GM12878 (cell line): ENCODE measurements around the gene GZMM. TPM values are rescaled to one million over a fixed set of nuclear protein-coding genes. Genes with fewer than 3 reads are reported as not detected.

Experiments used
- CEBPZ ChIP-seq: fragments of 150-350 bp; IDR thresholded peaks from 2 replicates; pipeline ENCODE4 v1.6.1; 2016; ENCODE audit warnings: low read depth, low read length
- CHD1 ChIP-seq: IDR thresholded peaks from 2 replicates; pipeline ENCODE4 v1.6.1; 2012; ENCODE audit warnings: low read depth, low read length, improper control_type of control experiment
- CREM ChIP-seq: IDR thresholded peaks from 2 replicates; pipeline ENCODE4 v1.6.1; 2014; ENCODE audit warnings: antibody characterized with exemption, low read depth
- HCFC1 ChIP-seq: fragments of 150-350 bp; IDR thresholded peaks from 2 replicates; pipeline ENCODE4 v1.6.1; 2014; ENCODE audit warnings: low read length
- MEF2A ChIP-seq: IDR thresholded peaks from 2 replicates; pipeline ENCODE4 v1.6.1; 2011; ENCODE audit warnings: low read depth, mild to moderate bottlenecking, low read length, moderate library complexity; ENCODE audit not compliant: insufficient read depth
- MEF2B ChIP-seq: fragments of 450-650 bp; IDR thresholded peaks from 2 replicates; pipeline ENCODE4 v1.6.1; 2018; ENCODE audit warnings: mild to moderate bottlenecking, moderate library complexity; ENCODE audit not compliant: partially characterized antibody, poor library complexity, severe bottlenecking
- NR2F1 ChIP-seq: fragments of 450-650 bp; conservative IDR thresholded peaks from 2 replicates; pipeline ENCODE4 v1.6.1; 2017; ENCODE audit warnings: mild to moderate bottlenecking
- SREBF1 ChIP-seq: IDR thresholded peaks from 2 replicates; pipeline ENCODE4 v1.6.1; 2012; ENCODE audit warnings: mild to moderate bottlenecking, low read length
- TBL1XR1 ChIP-seq: IDR thresholded peaks from 2 replicates; pipeline ENCODE4 v1.6.1; 2012; ENCODE audit warnings: low read depth, low read length, improper control_type of control experiment
- TCF3 ChIP-seq: IDR thresholded peaks from 2 replicates; pipeline ENCODE4 v1.6.1; 2012; ENCODE audit warnings: low read depth, mild to moderate bottlenecking, low read length, borderline replicate concordance; ENCODE audit not compliant: insufficient read depth
- polyA plus RNA-seq, 11 experiments: library from polyadenylated mRNA; depleted of rRNA in 4 of 11; unstranded in 6 of 11; stranded (reverse) in 5 of 11; fragments of >200 nt; fragmentation: Nextera tagmentation in 4 of 11; fragmentation: Illumina TruSeq in 1 of 11; extraction: Ambion mirVana in 4 of 11; extraction: Trizol in 1 of 11; gene quantifications; 1 replicate in 1 of 11; 2 replicates in 10 of 11; pipeline versions ENCODE4 v1.2.1 to v1.2.3, GENCODE V29; 2011 to 2016; ENCODE audit warnings: inconsistent platforms in 2 of 11, missing spikeins in 2 of 11, low read depth in 1 of 11
- total RNA-seq, 4 experiments: library from RNA; depleted of rRNA in 3 of 4; stranded (reverse); fragments of >200 nt in 3 of 4; fragmentation: Illumina TruSeq in 1 of 4; extraction: Trizol in 1 of 4; gene quantifications; 2 replicates each; pipeline versions ENCODE4 v1.2.1 to v1.2.3, GENCODE V29; 2013 to 2021
- TF ChIP-seq, protein P1 (sequence below): fragments of 450-650 bp; conservative IDR thresholded peaks from 2 replicates; pipeline ENCODE4 v1.6.1; 2017; ENCODE audit warnings: mild to moderate bottlenecking, moderate library complexity

Gene GZMM
- total and polyA plus RNA-seq, 10 of the 15 experiments (the other 5 are each of a cell fraction or from before 2014, with no cell fraction given), result 0.09 to 0.48 (median 0.23) TPM; not detected in 7

DNA sequence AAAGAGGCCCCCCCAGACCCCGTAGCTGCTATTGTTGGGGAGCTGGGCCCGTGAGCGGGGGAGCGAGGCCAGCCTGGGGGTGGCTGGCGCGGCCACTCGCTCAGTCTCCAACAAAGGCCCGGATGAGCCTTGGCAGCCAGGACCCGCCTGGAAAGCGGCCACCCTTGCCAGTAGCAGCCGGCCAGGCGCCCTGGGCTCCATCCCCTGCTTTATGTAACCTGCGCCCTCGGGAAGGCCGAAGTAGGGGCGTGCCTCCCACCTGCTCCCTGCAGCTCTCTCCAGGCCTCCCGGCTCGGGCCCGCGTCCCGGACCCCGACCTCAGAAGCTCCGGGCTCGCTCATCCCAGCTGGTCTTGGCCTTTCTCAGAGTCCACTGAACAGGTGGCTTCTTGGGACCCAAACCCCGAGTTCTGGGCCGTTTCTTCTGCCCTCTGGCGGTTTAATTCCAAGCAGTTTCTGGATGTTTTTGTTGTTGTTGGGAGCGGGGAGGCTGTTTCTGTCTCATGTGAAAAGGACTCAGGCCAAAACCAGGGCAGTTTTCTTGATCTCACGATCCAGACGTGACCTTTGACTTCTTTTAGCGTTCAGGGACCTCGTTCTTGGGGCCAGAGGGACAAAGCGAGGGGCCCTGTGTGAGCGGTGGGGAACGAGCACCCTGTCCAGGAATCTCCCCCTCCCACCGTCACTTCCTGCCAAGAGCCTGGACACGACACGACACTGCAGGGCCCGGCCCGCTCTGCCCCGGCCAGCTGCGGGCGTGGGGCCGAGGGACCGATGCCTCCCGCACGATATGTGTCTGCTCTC is 11.1 kb upstream of the GZMM start (continued):
- no peak for TF ChIP-seq CEBPZ
- no peak for TF ChIP-seq TBL1XR1
- TF ChIP-seq SREBF1, result no peak
- TF ChIP-seq, protein P1, sequence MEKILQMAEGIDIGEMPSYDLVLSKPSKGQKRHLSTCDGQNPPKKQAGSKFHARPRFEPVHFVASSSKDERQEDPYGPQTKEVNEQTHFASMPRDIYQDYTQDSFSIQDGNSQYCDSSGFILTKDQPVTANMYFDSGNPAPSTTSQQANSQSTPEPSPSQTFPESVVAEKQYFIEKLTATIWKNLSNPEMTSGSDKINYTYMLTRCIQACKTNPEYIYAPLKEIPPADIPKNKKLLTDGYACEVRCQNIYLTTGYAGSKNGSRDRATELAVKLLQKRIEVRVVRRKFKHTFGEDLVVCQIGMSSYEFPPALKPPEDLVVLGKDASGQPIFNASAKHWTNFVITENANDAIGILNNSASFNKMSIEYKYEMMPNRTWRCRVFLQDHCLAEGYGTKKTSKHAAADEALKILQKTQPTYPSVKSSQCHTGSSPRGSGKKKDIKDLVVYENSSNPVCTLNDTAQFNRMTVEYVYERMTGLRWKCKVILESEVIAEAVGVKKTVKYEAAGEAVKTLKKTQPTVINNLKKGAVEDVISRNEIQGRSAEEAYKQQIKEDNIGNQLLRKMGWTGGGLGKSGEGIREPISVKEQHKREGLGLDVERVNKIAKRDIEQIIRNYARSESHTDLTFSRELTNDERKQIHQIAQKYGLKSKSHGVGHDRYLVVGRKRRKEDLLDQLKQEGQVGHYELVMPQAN, result no peak; the same call in 1 of the 2 replicates
- TF ChIP-seq HCFC1, result 0 out of 2 replicates have a peak, but pooled peaks have one; percentile 11
- TF ChIP-seq NR2F1, result peak; percentile 78
- no peak for TF ChIP-seq MEF2B
- no peak for TF ChIP-seq CHD1
- TF ChIP-seq TCF3, result 0 out of 2 replicates have a peak, but pooled peaks have one; percentile 34
- 0 out of 2 replicates have a peak, but pooled peaks have one; percentile 8 for TF ChIP-seq CREM
- TF ChIP-seq MEF2A, result no peak
